Measurements from ENCODE around the gene CRNKL1.

Gene CRNKL1

DNA sequence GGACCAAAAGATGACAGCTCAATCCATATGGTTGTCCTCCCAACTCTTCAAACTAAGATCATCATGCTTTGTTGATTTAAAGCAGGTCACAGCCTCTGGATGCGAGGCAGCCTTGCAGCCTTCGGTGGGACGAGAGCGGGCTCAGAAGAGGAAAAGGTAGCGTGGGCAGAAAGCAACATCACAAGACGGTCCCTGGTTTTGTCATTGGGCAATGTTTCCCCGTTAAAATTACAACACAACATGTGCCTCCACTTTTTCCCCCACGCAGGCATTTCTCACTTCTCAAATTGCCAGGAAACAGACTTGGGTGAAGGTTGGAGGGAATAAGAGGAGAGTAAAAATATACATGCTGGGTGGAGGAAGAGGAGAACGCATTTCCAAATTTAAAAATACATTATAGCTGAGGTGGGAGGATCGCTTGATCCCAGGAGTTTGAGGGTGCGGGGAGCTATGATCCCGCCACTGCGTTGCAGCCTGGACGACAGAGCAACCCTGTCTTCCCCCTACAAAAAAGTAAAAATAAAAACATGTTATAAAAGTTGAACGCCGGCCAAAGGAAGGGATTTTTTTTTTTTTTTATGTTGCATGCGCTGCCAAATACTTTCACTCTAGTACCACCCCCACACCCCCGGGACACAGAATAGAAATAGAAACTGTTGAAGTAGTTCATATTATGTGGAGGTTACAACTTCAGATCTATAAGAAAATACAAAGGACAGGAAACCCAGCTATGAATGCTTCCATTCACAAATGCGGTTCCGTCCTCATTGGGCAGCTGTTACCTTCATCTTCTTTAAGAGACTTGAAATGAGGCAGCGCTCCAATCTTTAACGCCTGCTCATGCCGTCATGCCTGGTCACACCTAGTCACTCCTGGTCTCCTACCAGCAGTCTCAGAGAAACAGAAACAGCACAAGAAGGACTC, 49.0 kb downstream of the CRNKL1 start:
- TF ChIP-seq CTCF (IDR thresholded peaks at IDR 0.05; ENCODE audit: low read depth, low read length), result no peak
- no peaks in the 10 kb centered on the region for H3K9me3 ChIP-seq (ENCODE audit: severe bottlenecking)
- H3K36me3 ChIP-seq, result no peaks in the 10 kb centered on the region
- DNase-seq, result no peak
- H3K4me3 ChIP-seq (ENCODE audit: low read depth, low read length), result no peak overlapping the region
- no peaks in the 10 kb centered on the region for H3K27me3 ChIP-seq (ENCODE audit: insufficient read depth, low read depth, severe bottlenecking)
- no peak overlapping the region for H3K27ac ChIP-seq

GRCh38 chr20:20002101-20002998, 49.9 kb downstream of the CRNKL1 start:
- Histone ChIP-seq H3K4me3 (ENCODE audit: low read depth, low read length) (no peak overlapping the region), H3K27ac (no peak overlapping the region), H3K9me3 (ENCODE audit: severe bottlenecking) (no peaks in the 10 kb centered on the region), H3K27me3 (ENCODE audit: insufficient read depth, low read depth, severe bottlenecking) (no peaks in the 10 kb centered on the region), H3K36me3 (no peaks in the 10 kb centered on the region)
- no peak for DNase-seq
- no peak for TF ChIP-seq CTCF (IDR thresholded peaks at IDR 0.05; ENCODE audit: low read depth, low read length)

GRCh38 chr20:20000211-20000968, 51.9 kb downstream of the CRNKL1 start:
- no peak overlapping the region for H3K27ac ChIP-seq
- DNase-seq, result no peak
- TF ChIP-seq CTCF (IDR thresholded peaks at IDR 0.05; ENCODE audit: low read depth, low read length), result no peak
- H3K4me3 ChIP-seq (ENCODE audit: low read depth, low read length), result no peak overlapping the region
- H3K36me3 ChIP-seq, result no peaks in the 10 kb centered on the region
- no peaks in the 10 kb centered on the region for H3K9me3 ChIP-seq (ENCODE audit: severe bottlenecking)
- H3K27me3 ChIP-seq (ENCODE audit: insufficient read depth, low read depth, severe bottlenecking), result no peaks in the 10 kb centered on the region

DNA sequence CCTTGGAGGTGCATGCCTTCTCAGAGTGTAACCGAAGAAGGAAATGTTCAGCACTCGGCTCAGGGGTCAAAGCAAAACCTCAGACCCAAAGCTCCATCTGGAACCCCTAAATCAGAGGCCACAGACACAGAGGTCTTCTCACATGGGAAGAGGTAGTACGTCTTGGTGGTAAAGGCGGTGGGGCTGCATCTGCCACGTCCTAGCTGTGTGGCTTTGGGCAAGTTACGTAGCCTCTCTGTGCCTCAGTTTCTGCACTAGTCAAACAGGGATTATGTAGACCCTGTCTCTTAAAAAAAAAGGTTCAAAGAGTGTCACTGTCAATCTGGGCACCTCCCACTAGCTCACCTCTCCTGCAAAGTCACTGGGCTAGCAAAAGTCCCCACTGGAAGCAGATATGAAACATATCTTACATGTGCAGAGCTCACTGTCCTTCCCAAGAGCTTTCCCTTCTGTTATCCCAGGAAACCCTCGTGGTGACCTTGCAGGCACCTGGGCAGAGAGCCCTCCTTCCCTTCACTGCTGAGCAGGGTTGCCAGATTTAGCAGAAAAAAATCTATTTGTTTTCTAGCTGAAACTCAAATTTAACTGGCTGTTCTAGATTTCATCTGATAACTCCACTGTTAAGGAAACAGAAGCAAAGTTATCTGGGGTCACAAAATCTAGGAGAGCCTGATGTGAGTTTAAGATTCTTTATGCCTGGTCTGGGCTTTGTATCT, 53.1 kb downstream of the CRNKL1 start:
- H3K4me3 ChIP-seq (ENCODE audit: low read depth, low read length), result no peak overlapping the region
- no peak for DNase-seq
- H3K36me3 ChIP-seq, result no peaks in the 10 kb centered on the region
- H3K27me3 ChIP-seq (ENCODE audit: insufficient read depth, low read depth, severe bottlenecking), result no peaks in the 10 kb centered on the region
- no peaks in the 10 kb centered on the region for H3K9me3 ChIP-seq (ENCODE audit: severe bottlenecking)
- TF ChIP-seq CTCF (IDR thresholded peaks at IDR 0.05; ENCODE audit: low read depth, low read length), result no peak
- no peak overlapping the region for H3K27ac ChIP-seq

DNA sequence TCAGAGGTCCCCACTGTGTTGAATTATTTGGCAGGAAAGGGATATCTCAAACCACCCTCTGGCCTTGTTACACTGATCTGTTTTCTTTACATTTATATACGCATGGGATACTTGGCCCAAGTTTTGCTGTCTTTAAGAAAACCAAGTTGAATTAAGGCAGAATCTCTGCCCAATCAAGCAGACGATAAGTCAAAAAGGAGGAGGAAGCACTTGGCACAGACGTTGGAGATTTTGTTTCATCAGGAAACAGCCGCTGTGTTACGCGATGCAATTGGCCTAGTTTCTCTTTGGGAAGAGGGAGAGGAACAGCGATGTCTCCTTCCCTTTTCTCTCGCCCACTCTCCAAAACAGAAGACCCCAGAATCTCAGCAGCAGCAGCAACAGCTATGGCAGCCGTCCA, 55.3 kb downstream of the CRNKL1 start:
- Histone ChIP-seq H3K27ac (no peak overlapping the region), H3K4me3 (ENCODE audit: low read depth, low read length) (no peak overlapping the region), H3K27me3 (ENCODE audit: insufficient read depth, low read depth, severe bottlenecking) (no peaks in the 10 kb centered on the region), H3K36me3 (no peaks in the 10 kb centered on the region), H3K9me3 (ENCODE audit: severe bottlenecking) (no peaks in the 10 kb centered on the region)
- no peak for TF ChIP-seq CTCF (IDR thresholded peaks at IDR 0.05; ENCODE audit: low read depth, low read length)
- no peak for DNase-seq
